NCI-H1417 (cell line): ENCODE results near the gene ARF3.
A peak's percentile ranks its signal among the peaks of the same experiment; 100 is the strongest.
"Not testable (repeated sequence)": the region's sequence is repeated elsewhere in the genome, so short reads cannot be mapped to it uniquely, and the experiment has no call there.

ENCODE experiments used
- DNase-seq, 3 experiments: peaks; one replicate each; lab custom pipeline; 2025; lab: John Stamatoyannopoulos, UW

Gene ARF3

DNA sequence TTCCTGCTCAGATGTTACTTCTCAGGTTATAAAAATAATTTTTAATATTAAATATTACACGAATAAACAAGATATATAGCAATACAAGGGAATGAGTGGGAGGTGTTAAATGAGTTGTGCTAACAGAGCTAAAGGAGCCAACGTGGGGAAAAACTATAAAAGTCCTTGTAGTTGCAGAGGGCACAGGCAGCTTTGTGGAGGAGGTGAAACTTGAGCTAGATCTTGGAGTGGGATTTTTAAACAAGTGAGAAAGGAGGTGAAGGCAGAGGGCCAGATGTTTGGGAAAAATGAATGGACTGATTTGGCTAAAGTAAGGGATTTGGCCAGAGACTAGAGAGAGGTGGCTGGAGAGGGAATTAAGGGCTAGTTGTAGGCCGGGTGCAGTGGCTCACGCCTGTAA is 26.8 kb downstream of the ARF3 start:
- no peak for DNase-seq

DNA sequence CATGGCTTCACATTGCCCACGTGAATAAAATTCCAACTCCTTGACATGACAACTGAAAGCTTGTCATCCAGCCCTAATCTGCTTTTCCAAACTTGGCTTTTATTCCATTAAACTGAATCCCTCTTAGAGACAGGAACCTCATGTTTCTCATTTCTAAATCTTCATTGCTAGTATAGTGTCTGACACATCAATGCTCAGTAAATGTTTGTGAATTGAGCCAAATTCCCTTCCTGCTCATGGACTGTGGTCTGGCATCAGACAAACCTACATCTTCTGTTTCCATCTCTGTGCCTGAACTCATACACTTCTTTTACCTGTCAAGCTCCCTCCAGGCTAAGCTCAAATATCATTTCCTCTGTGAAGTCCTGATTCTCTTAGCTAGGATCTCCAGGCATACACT is 27.7 kb downstream of the ARF3 start:
- DNase-seq: no peak

GRCh38 chr12:48927261-48927660 is 30.0 kb downstream of the ARF3 start:
- DNase-seq: no peak

GRCh38 chr12:48925304-48926011 is 31.8 kb downstream of the ARF3 start, which contains the start of gene FKBP11:
FKBP11 (minus strand) TSS chr12:48925492; CDS start chr12:48925428, 64 bp downstream.
- DNase-seq: no peak

DNA sequence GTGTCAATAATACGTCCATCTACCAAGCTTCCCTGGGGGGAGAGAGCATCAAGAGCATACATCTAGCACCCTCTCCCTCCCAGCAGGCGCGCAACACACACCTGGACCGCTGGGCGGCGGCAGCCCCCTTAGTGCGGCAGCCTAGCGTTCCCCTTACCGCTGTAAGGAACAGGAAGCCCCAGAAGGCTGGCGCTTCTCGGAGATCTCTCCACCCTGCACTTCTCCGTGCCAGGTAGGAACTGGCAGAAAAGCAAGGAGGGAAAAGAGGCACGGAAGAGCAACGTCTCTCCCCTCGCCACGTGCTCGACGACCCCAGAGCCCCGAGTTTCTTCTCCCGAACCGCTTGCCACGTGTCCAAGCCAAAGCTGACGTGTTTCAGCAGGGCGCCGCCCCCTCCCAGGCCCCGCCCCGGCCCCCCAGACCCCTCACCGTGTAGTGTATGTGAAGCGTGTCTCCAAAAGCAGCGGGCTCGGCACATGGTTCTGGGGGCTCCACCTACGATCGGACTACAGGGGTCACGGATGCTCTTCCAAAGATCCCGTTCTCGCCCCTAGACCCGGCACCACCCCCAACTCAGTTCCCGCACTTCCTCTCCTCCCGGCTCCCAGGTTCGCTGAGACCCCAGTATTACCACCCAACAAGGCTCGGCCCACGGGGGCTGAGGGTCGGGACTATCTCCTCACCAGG is 32.5 kb downstream of the ARF3 start:
- peak in 1 of 3 experiments; percentile 58 for DNase-seq

GRCh38 chr12:48923117-48923516 is 34.2 kb downstream of the ARF3 start:
- no peak for DNase-seq

DNA sequence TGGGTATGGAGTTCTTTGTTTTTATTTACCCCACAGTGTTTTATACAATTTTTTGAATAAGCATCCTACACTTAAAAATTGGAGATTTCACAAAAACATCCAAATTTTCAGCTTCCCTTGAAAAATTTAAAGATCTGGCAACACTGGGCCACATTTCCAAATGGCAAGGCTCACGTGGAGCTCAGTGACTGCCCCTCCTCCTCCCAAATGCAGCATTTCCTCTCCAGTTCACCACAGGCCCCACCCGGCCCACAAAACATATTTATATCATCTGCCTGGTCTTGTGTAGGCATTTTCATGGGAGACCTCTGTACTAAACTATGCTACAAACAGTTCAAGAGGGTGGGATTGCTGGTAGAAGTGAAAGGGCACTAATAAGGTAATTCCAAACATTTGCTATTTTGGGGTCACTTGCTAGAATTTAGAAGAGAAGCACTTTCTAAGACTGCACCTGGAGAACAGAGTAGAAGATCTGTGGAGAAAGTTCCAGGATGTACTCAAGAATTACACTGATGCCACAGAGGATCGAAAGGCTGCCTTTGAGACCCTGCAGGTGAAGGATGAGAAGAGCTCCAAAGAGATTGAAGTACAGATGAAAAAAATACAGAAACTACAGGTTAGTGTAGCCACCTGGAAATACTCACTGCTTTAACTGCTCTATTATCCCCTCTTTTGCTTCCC is 39.3 kb downstream of the ARF3 start:
- no peak for DNase-seq

- DNase-seq: no peak
Measured at GRCh38 chr12:48910196-48910595, 47.1 kb downstream of the ARF3 start.

GRCh38 chr12:48909698-48910097 is 47.6 kb downstream of the ARF3 start:
- DNase-seq: not testable (repeated sequence)

GRCh38 chr12:48907245-48907644 is 50.0 kb downstream of the ARF3 start:
- no peak for DNase-seq

DNA sequence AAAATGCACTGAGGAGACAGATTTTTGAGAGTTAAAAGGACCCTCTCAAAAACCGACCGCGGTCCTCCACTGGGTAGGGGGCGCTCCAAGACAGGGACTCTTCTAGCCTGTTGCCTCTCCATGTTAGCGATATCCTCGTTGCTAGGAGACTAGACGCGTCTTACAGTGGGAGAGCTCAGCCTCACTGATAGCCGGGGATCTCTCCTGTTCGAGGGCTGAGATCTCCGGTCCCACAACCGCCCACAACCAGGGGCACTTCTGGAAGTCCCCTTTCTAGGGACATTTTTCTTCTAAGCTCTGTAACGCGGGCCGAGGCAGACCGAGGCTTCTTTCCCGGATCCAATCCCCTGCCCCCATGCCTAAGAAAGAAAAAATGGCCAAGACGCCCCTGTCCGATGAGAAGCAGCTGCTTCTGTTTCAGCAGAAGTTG is 53.3 kb downstream of the ARF3 start:
- DNase-seq: peak; percentile 69 to 84 (median 71)

GRCh38 chr12:48903363-48903981 is 53.8 kb downstream of the ARF3 start:
- DNase-seq: no peak

DNA sequence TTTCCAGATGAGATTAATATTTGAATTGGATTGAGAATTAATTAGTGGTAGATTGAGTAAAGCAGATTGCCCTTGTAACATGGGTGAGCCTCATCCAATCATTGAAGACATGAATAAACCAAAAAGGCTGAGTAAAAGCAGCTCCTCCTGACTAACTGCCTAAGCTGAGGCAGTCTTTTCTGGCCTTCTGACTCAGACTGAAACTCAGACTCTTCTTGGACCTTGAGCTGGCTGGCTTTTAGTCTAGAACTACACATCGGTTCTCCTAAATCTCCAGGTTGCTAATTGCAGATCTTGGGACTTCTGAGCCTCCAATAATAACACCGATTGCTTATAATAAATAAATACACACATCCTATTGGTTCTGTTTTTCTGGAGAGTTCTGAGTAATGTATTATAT is 56.0 kb downstream of the ARF3 start:
- no peak for DNase-seq

- no peak for DNase-seq
Measured at GRCh38 chr12:48899651-48900050, 57.6 kb downstream of the ARF3 start.

DNA sequence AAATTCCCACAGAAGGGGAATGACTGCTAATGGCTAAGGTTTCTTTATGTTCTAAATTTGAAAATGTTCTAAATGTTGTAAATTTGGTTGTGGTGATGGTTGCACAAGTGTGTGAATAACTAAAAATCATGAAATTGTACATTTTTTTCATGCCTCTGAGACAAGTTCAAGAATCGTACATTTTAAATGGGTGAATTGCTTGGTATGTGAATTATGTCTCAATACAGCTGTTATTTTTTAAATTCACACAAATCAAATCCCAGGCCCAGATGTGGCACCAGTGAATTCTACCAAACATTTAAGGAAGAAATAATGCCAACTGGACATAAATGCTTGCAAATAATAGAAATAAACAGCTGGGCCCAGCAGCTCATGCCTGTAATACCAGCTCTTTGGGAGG is 63.0 kb downstream of the ARF3 start:
- no peak for DNase-seq

- peak; percentile 53 to 87 (median 77) for DNase-seq
Measured at GRCh38 chr12:48890657-48891418, 66.4 kb downstream of the ARF3 start.

- DNase-seq: no peak
Measured at GRCh38 chr12:48889679-48890078, 67.6 kb downstream of the ARF3 start.
